Fibroblast of villous mesenchyme (primary cell): ENCODE data around the gene PGAM2. TPM values are rescaled to one million over a fixed set of nuclear protein-coding genes. Genes with fewer than 3 reads are reported as not detected.

Experiments used
- DNase-seq: peaks from one replicate; pipeline ENCODE4 v3.0.0-alpha.2; 2010; ENCODE audit warnings: low read depth
- H3K4me3 ChIP-seq: 2 replicates; pipeline ENCODE4 v1.5.1; 2011; ENCODE audit warnings: low read depth, mild to moderate bottlenecking, low read length
- CTCF ChIP-seq: IDR thresholded peaks from 2 replicates; pipeline ENCODE4 v1.5.1; 2012; ENCODE audit warnings: low read depth, mild to moderate bottlenecking, low read length; ENCODE audit not compliant: insufficient read depth
- total RNA-seq: library from RNA; depleted of rRNA; stranded (reverse); fragments of >200 nt; gene quantifications from 2 replicates; pipeline ENCODE4 v1.2.3, GENCODE V29; 2012

PGAM2 gene
- total RNA-seq, 1 donor, result under 0.01 TPM

GRCh38 chr7:44081266-44081748, 15.9 kb upstream of the PGAM2 start:
- peak overlapping the region; percentile 79 for H3K4me3 ChIP-seq
- no peak for DNase-seq
- no peak for TF ChIP-seq CTCF

- H3K4me3 ChIP-seq, result peak overlapping the region; percentile 79
- TF ChIP-seq CTCF, result no peak
- DNase-seq, result no peak
Measured at GRCh38 chr7:44080686-44081265, 15.4 kb upstream of the PGAM2 start.

- TF ChIP-seq CTCF, result no peak
- no peak for DNase-seq
Measured at GRCh38 chr7:44080118-44080517, 14.8 kb upstream of the PGAM2 start.

GRCh38 chr7:44079331-44080021, 14.1 kb upstream of the PGAM2 start:
- no peak for DNase-seq
- no peak for TF ChIP-seq CTCF
- H3K4me3 ChIP-seq, result no peak overlapping the region

More at GRCh38 chr7:44080118-44080517, 14.8 kb upstream of the PGAM2 start:
- H3K4me3 ChIP-seq, result no peak overlapping the region

- no peak for TF ChIP-seq CTCF
- no peak for DNase-seq
- H3K4me3 ChIP-seq, result no peak overlapping the region
Measured at GRCh38 chr7:44078521-44078920, 13.2 kb upstream of the PGAM2 start.

GRCh38 chr7:44077681-44078091, 12.3 kb upstream of the PGAM2 start:
- no peak for TF ChIP-seq CTCF
- no peak for DNase-seq

More at GRCh38 chr7:44077681-44078091, 12.3 kb upstream of the PGAM2 start:
- H3K4me3 ChIP-seq, result no peak overlapping the region
